ENCODE data around the gene SYCE3.
A peak's percentile ranks its signal among the peaks of the same experiment; 100 is the strongest.

Gene SYCE3

GRCh38 chr22:50568626-50569025, 5.9 kb upstream of the SYCE3 start (continued):
- TF ChIP-seq PATZ1 (tag by site-specific recombination; IDR thresholded peaks at IDR 0.05) = no peak
- no peak for TF ChIP-seq REPIN1 (tag by site-specific recombination; IDR thresholded peaks at IDR 0.05; ENCODE audit: low read depth)
- no peak for TF ChIP-seq ZNF10 (tag by site-specific recombination; IDR thresholded peaks at IDR 0.05)
- TF ChIP-seq ZEB2 (tag by site-specific recombination; IDR thresholded peaks at IDR 0.05) = no peak

- Histone ChIP-seq H3K4me1 (ENCODE audit: control insufficient read depth, insufficient read depth, low read length) (0 out of 2 replicates have a peak, but pooled peaks cover 2% of the 10 kb centered on the region), H3K36me3 (ENCODE audit: control insufficient read depth in 2 of 2, insufficient read depth in 1 of 2, low read length in 2 of 2) (peaks cover 32 to 54% of the 10 kb centered on the region in 2 experiments), H3K4me3 (ENCODE audit: low read depth, low read length) (no peak overlapping the region), H3K27ac (ENCODE audit: extremely low read depth, low read depth, low read length) (no peak overlapping the region), H3K9me3 (ENCODE audit: control insufficient read depth, insufficient read depth, low read depth, low read length) (no peaks in the 10 kb centered on the region)
- TF ChIP-seq ZNF132 (tag by site-specific recombination; IDR thresholded peaks at IDR 0.05; ENCODE audit: borderline replicate concordance) (no peak), ZNF280C (tag by site-specific recombination; IDR thresholded peaks at IDR 0.05) (no peak), SCRT2 (tag by site-specific recombination; IDR thresholded peaks at IDR 0.05) (no peak), ZNF488 (tag by site-specific recombination; IDR thresholded peaks at IDR 0.05) (no peak), ZFHX2 (tag by site-specific recombination; conservative IDR thresholded peaks at IDR 0.05) (no peak), ZNF394 (tag by site-specific recombination; IDR thresholded peaks at IDR 0.05; ENCODE audit: borderline replicate concordance) (no peak), ZNF121 (tag by site-specific recombination; IDR thresholded peaks at IDR 0.05) (peak; percentile 86), ZNF391 (tag by site-specific recombination; IDR thresholded peaks at IDR 0.05; ENCODE audit: borderline replicate concordance, low read depth) (no peak), PATZ1 (tag by site-specific recombination; IDR thresholded peaks at IDR 0.05) (no peak)
- ChIA-PET CTCF (no interaction called here), POLR2A (no interaction called here)
These were observed 5.1 kb upstream of the SYCE3 start for GRCh38 chr22:50567721-50568252.

GRCh38 chr22:50564289-50564688, 1.6 kb upstream of the SYCE3 start:
- ChIA-PET CTCF (interaction anchor here (0.6 to 4.6 kb wide), 12 partner anchors 11 to 1217 kb away, joined by 3 to 37 read pairs (median 12); partner anchors contain the start of genes CPT1B and SCO2), POLR2A (interaction anchor here (0.6 to 2.8 kb wide), 7 partner anchors 8 to 71 kb away, joined by 3 to 28 read pairs (median 7); partner anchors contain the start of genes CPT1B, LMF2, NCAPH2 and SCO2)
- peaks cover 16 to 20% of the 10 kb centered on the region in 2 experiments for H3K36me3 ChIP-seq (ENCODE audit: control insufficient read depth in 2 of 2, insufficient read depth in 1 of 2, low read length in 2 of 2)
- 0 out of 2 replicates have a peak, but pooled peaks cover 2% of the 10 kb centered on the region for H3K4me1 ChIP-seq (ENCODE audit: control insufficient read depth, insufficient read depth, low read length)
- H3K9me3 ChIP-seq (ENCODE audit: control insufficient read depth, insufficient read depth, low read depth, low read length) = no peaks in the 10 kb centered on the region
- no peak for TF ChIP-seq SETDB1 (IDR thresholded peaks at IDR 0.05; ENCODE audit: insufficient read length, low read length)
- H3K27ac ChIP-seq (ENCODE audit: extremely low read depth, low read depth, low read length) = no peak overlapping the region
- no peak overlapping the region for H3K4me3 ChIP-seq (ENCODE audit: low read depth, low read length)
